Measurements from ENCODE around the gene MRPL49. TPM values are rescaled to one million over a fixed set of nuclear protein-coding genes. Genes with fewer than 3 reads are reported as not detected.
"Not testable (repeated sequence)": the region's sequence is repeated elsewhere in the genome, so short reads cannot be mapped to it uniquely, and the experiment has no call there.

MRPL49 gene
- total RNA-seq, 3 donors from 2014 or later: 102 to 110 (median 104) TPM

DNA sequence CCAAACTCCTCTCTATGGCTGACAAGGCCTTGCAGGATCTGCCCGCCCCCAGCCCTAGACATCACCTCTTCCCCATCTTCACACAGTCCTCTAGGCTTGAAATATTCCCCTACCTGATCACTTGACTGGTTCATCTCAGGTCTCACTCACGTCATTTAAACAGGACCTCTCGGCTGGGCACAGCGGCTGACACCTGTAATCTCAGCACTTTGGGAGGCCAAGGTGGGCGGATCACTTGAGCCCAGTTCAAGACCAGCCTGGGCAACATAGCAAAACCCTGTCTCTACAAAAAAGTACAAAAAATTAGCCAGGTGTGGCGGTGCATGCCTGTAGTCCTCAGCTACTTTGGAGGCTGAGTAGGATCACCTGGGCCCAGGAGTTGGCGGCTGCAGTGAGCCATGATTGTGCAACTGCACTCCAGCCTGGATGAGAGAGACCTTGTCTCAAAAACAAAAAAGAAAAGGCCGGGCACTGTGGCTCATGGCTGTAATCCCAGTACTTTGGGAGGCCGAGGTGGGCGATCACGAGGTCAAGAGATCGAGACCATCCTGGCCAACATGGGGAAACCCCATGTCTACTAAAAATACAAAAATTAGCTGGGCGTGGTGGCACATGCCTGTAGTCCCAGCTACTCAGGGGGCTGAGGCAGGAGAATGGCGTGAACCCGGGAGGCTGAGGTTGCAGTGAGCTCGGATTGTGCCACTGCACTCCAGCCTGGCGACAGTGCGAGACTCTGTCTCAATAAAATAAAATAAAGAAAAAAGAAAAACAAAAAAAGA lies 3.0 kb upstream of the MRPL49 start:
- Mint-ChIP-seq H3K36me3 (ENCODE audit: insufficient read depth) (peaks cover 32% of the 10 kb centered on the region), H3K4me1 (ENCODE audit: low read depth) (peaks cover 53% of the 10 kb centered on the region)

DNA sequence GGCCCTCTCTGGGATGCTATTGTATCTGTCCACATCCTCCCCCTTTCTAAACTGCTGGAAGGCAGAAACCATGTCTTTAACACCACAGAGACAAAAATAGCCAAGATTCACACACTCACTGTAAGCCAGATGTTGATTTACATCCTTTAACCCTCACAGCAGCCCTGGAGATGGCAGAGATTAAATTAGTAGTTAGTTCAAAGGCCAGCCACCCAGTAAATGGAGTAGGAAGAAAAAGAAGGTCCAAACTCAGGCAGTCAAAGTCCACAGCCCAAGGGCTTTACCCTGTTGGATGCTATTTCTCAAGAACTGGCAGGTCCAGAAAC lies 2.5 kb upstream of the MRPL49 start:
- Mint-ChIP-seq H3K4me1 (ENCODE audit: low read depth) (peaks cover 56% of the 10 kb centered on the region), H3K4me3 (peak overlapping the region; percentile 100), H3K9me3 (no peaks in the 10 kb centered on the region), H3K27me3 (ENCODE audit: low read depth) (no peaks in the 10 kb centered on the region), H3K36me3 (ENCODE audit: insufficient read depth) (peaks cover 34% of the 10 kb centered on the region)
- DNase-seq: no peak
- ATAC-seq: no peak

More for the DNA sequence above, 3.0 kb upstream of the MRPL49 start:
- H3K4me3 Mint-ChIP-seq: peak overlapping the region; percentile 100
- DNase-seq; H3K9me3 Mint-ChIP-seq; H3K27me3 Mint-ChIP-seq (ENCODE audit: low read depth); ATAC-seq: not testable (repeated sequence)

DNA sequence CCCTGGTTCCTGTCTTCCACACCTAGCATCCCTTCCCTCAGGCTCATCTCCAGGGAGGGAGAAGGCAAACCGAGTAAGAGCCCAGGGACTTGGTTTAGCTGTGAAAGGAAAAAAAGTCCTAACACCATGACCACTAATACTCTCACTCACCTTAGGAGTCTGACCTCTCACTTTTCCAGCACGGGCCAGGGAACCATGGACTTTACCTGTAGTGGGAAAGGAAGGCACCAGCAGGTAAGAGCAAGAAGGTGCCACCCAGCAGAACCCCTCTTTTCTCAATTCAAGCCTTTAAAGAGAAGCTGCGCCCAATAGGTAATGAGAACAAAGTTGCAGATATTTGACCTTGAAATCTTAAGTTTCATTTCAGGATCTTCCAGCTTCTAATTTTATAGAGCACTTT lies 1.3 kb upstream of the MRPL49 start:
- H3K27me3 Mint-ChIP-seq (ENCODE audit: low read depth): no peaks in the 10 kb centered on the region
- no peaks in the 10 kb centered on the region for H3K9me3 Mint-ChIP-seq
- peak overlapping the region; percentile 100 for H3K4me3 Mint-ChIP-seq
- no peak for DNase-seq
- no peak for ATAC-seq
- H3K4me1 Mint-ChIP-seq (ENCODE audit: low read depth): peaks cover 55% of the 10 kb centered on the region
- peaks cover 37% of the 10 kb centered on the region for H3K36me3 Mint-ChIP-seq (ENCODE audit: insufficient read depth)

DNA sequence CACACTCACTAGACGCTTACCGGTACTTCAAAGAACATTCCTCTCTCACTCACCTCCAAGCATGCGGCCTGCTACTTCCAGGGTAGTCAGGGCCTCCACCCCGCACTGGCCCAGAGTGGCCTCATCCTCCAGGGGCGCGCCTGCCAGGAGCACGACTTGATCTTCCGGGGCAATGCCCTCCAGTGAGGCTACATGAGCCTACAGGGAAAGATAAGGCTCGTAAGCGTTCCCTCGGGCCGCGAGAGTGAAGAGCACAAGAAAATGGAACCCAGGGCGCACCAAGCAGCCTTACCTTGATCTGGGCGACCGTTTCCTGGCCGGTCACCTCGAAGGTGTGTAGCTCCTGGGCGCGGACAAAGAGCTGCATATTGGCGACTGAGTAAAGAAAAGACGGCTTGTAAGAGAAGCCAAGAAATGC lies 665 bp upstream of the MRPL49 start:
- peaks cover 49% of the 10 kb centered on the region for H3K4me1 Mint-ChIP-seq (ENCODE audit: low read depth)
- H3K9me3 Mint-ChIP-seq: no peaks in the 10 kb centered on the region
- H3K27me3 Mint-ChIP-seq (ENCODE audit: low read depth): no peaks in the 10 kb centered on the region
- no peak for DNase-seq
- peaks cover 37% of the 10 kb centered on the region for H3K36me3 Mint-ChIP-seq (ENCODE audit: insufficient read depth)
- H3K4me3 Mint-ChIP-seq: peak overlapping the region; percentile 100
- ATAC-seq: no peak

DNA sequence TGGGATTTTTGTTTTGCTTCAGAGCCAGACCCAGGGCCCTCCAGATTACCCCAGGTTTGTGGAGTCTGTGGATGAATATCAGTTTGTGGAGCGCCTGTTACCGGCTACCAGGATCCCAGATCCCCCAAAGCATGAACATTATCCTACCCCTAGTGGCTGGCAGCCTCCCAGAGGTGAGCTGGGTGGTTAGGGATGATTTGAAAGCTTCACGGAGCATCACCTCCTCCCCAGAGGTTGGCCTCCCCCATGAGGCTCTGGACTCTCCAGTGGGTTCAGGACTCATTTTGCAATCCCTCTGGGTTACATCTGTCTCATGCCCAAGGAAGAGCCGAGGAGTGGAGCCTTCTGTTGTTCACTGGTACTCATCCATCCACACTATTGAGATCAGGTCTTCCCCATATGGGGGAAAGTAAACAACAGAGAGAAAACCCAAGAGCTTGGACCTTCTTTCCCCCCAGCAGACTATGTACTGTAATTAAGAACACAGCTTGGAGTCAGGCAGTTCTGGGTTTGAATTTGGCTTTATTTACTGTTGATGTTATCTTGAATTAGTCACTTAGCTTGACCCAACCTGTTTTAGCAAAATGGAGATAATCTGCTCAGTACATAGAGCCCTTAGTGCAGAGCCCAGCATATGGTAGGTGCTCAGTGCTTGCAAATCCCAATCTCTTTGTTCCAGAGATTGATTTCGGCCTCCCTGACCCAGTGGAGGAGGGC lies 2.5 kb downstream of the MRPL49 start:
- no peak for DNase-seq
- no peak for ATAC-seq
- H3K27me3 Mint-ChIP-seq (ENCODE audit: low read depth): no peaks in the 10 kb centered on the region
- H3K4me3 Mint-ChIP-seq: peak overlapping the region; percentile 67
- H3K4me1 Mint-ChIP-seq (ENCODE audit: low read depth): peaks cover 35% of the 10 kb centered on the region
- H3K9me3 Mint-ChIP-seq: no peaks in the 10 kb centered on the region
- peaks cover 31% of the 10 kb centered on the region for H3K36me3 Mint-ChIP-seq (ENCODE audit: insufficient read depth)

DNA sequence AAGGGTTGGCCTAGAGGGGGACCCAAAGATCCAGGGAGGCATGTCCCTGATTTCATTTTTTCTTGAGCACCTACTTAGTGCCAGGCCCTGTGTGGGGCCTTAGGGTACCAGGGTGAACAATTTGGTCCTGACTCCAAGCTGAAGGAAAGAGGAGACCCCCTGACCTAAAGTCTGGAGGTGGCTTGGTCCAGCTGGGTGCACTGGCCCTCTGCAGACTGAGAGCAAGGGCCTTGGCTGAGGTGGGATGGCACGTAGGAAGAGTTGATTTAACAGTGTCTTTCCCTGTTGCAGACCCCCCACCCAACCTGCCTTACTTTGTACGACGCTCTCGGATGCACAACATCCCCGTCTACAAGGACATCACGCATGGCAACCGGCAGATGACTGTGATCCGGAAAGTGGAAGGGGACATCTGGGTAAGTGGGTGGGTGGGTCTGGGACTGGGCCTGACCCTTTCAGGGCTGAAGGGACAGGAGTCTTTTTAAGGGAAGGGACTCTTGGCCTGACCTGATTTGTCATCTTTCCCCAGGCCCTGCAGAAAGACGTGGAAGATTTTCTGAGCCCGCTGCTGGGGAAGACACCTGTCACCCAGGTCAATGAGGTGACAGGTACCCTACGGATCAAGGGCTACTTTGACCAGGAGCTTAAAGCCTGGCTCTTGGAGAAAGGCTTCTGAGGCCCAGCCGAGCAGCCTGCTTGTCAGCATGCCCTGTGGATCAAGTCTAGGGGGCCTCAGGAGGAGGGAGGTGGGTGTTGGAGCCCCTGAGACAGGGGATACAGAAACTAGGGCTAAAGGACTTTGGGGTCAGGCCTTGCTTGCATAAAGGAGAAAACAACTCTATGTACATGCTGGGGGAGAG lies 3.3 kb downstream of the MRPL49 start:
- ATAC-seq (no peak), DNase-seq (no peak)
- Mint-ChIP-seq H3K9me3 (no peaks in the 10 kb centered on the region), H3K27me3 (ENCODE audit: low read depth) (no peaks in the 10 kb centered on the region), H3K4me3 (no peak overlapping the region), H3K36me3 (ENCODE audit: insufficient read depth) (peaks cover 27% of the 10 kb centered on the region), H3K4me1 (ENCODE audit: low read depth) (peaks cover 28% of the 10 kb centered on the region)

DNA sequence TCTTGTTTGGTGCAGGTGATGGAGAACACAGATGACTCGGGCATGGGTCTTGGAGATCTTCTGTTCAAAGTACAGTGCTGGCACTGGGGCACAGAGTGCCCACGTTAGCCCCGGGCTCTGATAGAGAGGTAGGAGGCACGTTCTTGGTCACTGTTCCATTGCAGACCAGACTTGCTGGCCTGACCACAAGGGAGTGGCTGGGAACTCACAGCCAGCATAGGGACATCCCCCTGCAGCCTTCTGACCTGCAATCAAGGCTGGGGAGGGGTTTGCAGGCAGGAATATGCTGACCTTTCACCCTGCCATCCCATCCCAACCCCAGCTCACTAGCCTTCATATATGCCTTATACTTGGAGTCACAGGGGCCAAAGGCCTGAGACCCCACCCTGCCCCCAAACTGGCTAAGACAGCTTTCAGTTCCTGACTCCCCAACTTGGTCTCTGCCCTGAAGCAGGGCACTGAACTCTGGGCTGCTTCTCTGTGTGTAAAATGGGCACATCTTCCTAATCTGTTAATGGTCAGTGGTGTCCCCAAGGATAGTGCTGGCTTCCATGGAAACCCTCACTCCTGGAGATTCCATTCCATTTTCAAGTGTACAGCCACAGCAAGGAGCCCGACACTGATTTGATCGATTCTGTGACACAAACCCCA lies 4.6 kb downstream of the MRPL49 start:
- H3K4me3 Mint-ChIP-seq: no peak overlapping the region
- H3K36me3 Mint-ChIP-seq (ENCODE audit: insufficient read depth): peaks cover 20% of the 10 kb centered on the region
- ATAC-seq (no peak), DNase-seq (no peak)
- peaks cover 20% of the 10 kb centered on the region for H3K4me1 Mint-ChIP-seq (ENCODE audit: low read depth)
- H3K9me3 Mint-ChIP-seq: no peaks in the 10 kb centered on the region
- H3K27me3 Mint-ChIP-seq (ENCODE audit: low read depth): no peaks in the 10 kb centered on the region

DNA sequence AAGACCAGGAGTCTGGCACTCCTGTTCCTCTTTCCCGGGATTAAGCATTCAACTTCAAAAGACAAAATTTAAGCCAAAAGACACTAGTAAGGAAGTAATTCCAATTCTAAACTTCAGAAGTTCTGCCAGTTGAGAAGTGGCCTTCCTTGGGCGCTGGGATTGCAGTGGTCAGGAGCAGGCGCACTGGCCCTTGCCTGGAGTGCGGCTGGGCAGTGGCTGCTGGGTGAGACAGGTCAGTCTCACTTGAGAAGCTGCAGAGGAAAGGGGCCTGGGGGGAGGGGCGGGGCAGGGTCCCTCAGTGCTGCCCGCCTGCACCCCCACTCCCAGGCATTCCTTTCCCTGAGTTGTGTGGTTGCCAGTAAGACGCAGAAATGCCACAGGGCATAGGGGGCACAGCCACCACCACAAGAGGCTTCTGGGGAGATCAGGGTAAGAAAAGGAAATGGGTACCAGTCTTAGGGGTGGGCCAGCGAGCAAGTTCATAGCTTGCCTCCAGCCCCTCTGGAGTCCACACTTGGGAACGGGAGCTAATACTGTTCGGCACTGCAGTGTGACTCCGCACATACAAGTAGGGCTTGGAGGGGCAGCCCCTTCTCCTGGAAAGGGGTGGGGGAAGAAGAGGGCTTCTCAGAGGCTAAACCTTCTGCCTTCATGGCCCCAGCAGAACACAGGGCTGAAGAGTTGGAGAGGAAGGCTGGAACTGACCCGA lies 5.5 kb downstream of the MRPL49 start:
- no peaks in the 10 kb centered on the region for H3K27me3 Mint-ChIP-seq (ENCODE audit: low read depth)
- ATAC-seq (no peak), DNase-seq (no peak)
- H3K4me1 Mint-ChIP-seq (ENCODE audit: low read depth): peaks cover 23% of the 10 kb centered on the region
- H3K9me3 Mint-ChIP-seq: no peaks in the 10 kb centered on the region
- no peak overlapping the region for H3K4me3 Mint-ChIP-seq
- H3K36me3 Mint-ChIP-seq (ENCODE audit: insufficient read depth): peaks cover 18% of the 10 kb centered on the region

DNA sequence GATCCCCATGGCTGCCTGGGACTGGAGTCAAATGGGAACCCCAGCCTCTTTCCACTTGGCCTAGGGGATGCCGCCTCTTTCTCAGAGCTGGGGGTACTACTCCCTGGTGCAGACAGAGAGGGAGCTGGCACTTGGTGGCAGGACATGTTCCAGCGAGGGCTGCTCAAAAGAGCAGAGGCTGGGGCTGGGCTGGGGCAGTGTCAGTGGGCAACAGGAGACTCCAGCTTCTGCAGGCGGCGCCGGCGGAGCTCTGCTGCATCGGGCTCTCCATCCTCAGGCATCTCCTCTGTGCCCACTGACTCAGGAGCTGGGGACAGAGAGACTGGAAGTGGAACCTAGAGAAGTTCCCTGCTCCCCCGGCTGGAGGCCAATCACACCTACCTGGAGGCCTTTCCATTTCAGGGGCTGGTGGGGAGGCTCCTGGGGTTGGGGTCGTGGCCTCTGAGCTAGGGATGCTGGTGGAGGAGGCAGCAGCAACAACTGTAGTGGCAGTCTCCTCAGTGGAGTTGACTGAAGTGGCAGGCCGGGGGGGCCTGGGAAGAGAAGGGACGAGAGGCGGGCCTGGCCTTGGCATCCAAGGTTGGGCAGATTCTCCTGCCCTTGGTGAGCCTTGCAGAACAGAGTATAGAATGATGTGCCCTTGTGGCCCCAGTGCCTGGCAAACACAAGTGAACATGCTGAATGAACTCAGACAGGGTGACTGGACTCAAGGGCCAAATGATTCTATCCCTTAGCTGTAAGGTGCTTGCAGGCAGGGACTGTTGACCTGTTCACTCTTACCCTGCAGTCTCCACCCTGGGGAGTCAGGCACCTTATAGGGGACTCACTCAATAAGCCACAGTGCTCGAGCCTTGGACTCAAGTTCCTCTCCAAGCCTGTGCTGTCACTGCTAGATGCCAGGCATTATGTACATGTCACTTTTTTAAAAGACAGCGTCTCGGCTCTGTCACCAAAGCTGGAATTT lies 6.3 kb downstream of the MRPL49 start:
- Mint-ChIP-seq H3K4me3 (no peak overlapping the region), H3K9me3 (no peaks in the 10 kb centered on the region), H3K27me3 (ENCODE audit: low read depth) (no peaks in the 10 kb centered on the region), H3K36me3 (ENCODE audit: insufficient read depth) (peaks cover 23% of the 10 kb centered on the region), H3K4me1 (ENCODE audit: low read depth) (peaks cover 26% of the 10 kb centered on the region)
- DNase-seq (no peak), ATAC-seq (no peak)

DNA sequence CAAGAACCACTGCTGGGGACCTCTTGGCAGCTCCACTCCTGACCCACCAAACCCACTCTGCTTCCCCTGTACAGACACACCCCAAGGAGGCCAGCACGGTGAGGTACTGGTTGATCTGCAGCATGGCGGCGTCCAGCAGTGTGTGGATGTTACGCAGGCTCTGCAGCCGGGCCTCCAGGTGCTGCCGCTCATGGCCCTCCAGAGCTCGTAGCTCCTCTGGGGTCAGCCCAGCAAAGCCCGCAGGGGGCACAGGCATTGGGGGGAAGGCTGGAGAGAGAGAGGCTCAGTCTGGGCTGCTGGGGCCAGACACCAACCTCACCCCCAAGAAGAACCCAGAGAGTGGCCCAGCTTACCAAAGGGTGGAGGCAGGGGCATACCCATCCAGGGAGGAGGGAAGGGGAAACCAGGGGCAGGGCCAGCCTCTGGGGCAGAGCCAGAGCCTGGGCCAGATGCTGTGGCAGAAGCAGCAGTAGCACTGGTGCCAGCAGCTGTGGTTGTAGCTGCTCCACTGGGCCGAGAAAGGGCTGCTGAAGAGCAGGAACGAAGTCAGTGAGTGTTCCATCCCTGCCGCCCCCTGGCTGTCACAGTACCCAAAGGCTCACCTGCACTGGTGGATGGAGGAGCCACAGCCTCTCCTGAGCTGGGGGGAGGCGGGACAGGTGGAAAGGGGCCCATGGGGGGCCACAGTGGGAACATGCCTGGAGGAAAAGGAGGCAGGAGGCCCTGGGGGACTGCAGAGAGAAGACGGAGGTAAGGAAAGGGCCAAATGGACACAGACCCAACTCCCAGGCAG lies 7.7 kb downstream of the MRPL49 start:
- H3K9me3 Mint-ChIP-seq: no peaks in the 10 kb centered on the region
- DNase-seq (no peak), ATAC-seq (no peak)
- peaks cover 20% of the 10 kb centered on the region for H3K4me1 Mint-ChIP-seq (ENCODE audit: low read depth)
- peaks cover 20% of the 10 kb centered on the region for H3K36me3 Mint-ChIP-seq (ENCODE audit: insufficient read depth)
- no peaks in the 10 kb centered on the region for H3K27me3 Mint-ChIP-seq (ENCODE audit: low read depth)
- no peak overlapping the region for H3K4me3 Mint-ChIP-seq

DNA sequence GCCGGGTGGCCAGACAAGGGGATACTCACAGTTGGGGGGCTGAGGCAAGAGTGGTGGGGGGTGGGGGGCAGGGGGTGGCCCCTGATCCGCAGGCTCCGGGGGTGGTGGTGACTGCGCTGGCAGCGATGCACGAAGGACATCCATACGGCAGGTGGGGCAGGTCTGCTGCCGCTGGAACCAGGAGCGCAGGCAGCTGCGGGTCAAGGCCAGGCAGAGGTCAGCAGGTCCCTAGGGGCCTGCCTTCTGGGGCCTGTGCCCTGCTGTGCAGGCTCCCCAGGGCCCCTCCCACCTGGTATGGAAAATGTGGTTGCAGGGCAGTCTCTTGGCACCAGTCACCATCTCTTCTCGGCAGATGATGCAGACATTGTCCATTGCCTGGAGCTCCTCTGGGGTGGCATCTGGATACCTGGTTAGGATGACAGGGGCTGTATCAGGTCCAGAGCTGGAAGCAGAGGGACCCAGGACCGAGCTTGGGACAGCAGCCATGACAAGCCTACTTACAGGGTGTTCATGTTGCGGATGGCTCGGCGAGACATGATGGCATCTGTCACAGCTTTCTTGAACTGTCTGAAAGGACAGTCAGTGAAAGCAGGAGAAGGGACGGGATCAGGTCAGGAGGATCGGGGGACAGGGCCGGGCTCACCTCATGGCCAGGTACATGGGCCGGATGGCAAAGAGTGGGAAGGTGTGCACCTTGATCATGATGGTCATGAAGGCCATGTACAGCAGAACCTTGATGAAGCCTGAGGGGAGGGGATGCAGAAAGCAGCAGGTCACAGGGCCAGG lies 8.7 kb downstream of the MRPL49 start:
- peaks cover 24% of the 10 kb centered on the region for H3K4me1 Mint-ChIP-seq (ENCODE audit: low read depth)
- H3K4me3 Mint-ChIP-seq: peak overlapping the region; percentile 6
- no peaks in the 10 kb centered on the region for H3K9me3 Mint-ChIP-seq
- DNase-seq (no peak), ATAC-seq (no peak)
- H3K36me3 Mint-ChIP-seq (ENCODE audit: insufficient read depth): peaks cover 17% of the 10 kb centered on the region
- no peaks in the 10 kb centered on the region for H3K27me3 Mint-ChIP-seq (ENCODE audit: low read depth)

DNA sequence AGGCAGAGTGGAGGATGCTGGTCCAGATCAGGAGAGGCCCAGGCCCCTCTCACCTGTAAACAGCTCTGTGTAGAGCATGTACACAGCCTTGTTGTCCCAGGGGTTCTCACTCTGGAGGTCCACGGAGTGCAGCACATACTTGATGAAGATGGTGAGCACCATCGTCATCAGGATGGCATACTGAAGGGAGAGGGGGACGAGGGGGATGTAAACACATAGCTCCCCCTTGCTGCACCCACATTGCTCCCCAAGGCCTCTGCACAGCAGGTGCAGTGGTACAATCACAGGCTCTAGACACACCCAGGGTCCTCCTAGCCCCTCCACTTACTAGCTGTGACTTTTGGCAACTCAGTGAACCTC lies 9.3 kb downstream of the MRPL49 start:
- peaks cover 17% of the 10 kb centered on the region for H3K36me3 Mint-ChIP-seq (ENCODE audit: insufficient read depth)
- H3K4me1 Mint-ChIP-seq (ENCODE audit: low read depth): peaks cover 29% of the 10 kb centered on the region
- no peaks in the 10 kb centered on the region for H3K9me3 Mint-ChIP-seq
- no peaks in the 10 kb centered on the region for H3K27me3 Mint-ChIP-seq (ENCODE audit: low read depth)
- no peak for DNase-seq
- no peak overlapping the region for H3K4me3 Mint-ChIP-seq
- ATAC-seq: no peak

Measured in activated T-cell treated with anti-CD3 and anti-CD28 coated beads, Interleukin-2, amount 50 U/mL, for 4 hours (primary cell).